SW 1271 (cell line): Measurements from ENCODE around the gene TOM1.
A peak's percentile ranks its signal among the peaks of the same experiment; 100 is the strongest.

Experiments used
- DNase-seq, 2 experiments: peaks; one replicate each; lab custom pipeline; 2025; lab: John Stamatoyannopoulos, UW

Gene TOM1

GRCh38 chr22:35299673-35300499, at the start of gene TOM1:
TOM1 (plus strand) TSS chr22:35299894; CDS start chr22:35299929, 35 bp downstream.
- DNase-seq: peak; percentile 84 to 95

DNA sequence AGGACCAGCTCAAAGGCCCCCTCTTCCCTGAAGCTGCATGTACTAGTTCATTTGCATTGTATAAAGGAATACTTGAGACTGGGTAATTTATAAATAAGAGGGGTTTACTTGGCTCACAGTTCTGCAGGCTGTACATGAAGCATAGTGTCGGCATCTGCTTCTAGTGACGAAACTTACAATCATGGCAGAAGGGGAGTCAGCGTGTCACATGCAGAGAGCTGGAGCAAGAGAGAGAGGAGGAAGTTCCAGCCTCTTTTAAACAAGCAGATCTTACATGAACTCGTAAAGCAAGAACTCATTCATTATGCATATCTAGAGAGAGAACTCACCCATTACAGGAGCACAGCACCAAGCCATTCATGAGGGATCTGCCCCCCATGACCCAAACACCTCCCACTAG, 49.5 kb upstream of the TOM1 start:
- DNase-seq: no peak

- DNase-seq: no peak
Observed at GRCh38 chr22:35253946-35254345, 45.7 kb upstream of the TOM1 start.

- DNase-seq: no peak
Observed at GRCh38 chr22:35257002-35257320, 42.7 kb upstream of the TOM1 start.

- DNase-seq: peak; percentile 52 to 67
Observed at GRCh38 chr22:35257321-35258190, 42.1 kb upstream of the TOM1 start, which contains the start of gene HMGXB4. HMGXB4 (plus strand) TSS chr22:35257493; CDS start chr22:35262391, 4,898 bp downstream.

GRCh38 chr22:35258191-35258988, 41.3 kb upstream of the TOM1 start:
- DNase-seq: no peak

- no peak for DNase-seq
Observed at GRCh38 chr22:35264986-35265385, 34.7 kb upstream of the TOM1 start.

- no peak for DNase-seq
Observed at GRCh38 chr22:35266277-35266676, 33.4 kb upstream of the TOM1 start.

- no peak for DNase-seq
Observed at GRCh38 chr22:35269630-35270029, 30.1 kb upstream of the TOM1 start.

DNA sequence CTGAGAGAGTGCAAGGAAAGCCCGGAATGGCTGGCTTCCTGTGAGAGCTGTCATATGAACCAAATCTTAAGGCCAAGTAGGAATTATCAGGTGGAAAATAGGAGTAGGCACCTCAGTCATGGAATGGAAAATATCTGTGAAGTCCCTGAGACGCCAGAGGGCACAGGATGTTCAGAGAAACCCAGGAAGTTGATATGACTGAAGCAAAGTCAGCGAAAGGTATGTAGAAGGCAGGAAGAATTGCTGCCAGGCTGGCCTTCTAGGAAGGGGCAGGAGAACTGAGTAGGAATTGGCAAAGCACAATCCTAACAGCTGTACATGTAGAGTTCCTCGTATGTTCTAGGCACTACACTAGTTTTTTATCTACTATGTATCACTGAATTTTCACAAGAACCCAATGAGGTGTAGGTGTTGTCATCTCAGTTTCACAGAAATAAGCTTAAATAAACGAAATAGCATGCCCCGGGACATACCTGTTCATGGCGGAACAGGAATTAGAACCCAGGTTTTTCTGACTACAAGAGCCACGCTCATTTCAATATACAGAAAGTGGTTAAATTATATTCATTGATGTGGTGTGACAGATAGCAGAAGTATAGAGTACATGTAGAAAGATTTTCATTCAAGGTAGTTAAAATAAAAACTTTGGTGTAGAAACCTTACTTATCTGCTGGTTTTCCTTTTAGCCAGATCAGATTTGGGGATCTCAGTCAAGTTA, 25.4 kb upstream of the TOM1 start:
- peak in 1 of 2 experiments; percentile 15 for DNase-seq

GRCh38 chr22:35275580-35275979, 24.1 kb upstream of the TOM1 start:
- DNase-seq: peak in 1 of 2 experiments; percentile 2

DNA sequence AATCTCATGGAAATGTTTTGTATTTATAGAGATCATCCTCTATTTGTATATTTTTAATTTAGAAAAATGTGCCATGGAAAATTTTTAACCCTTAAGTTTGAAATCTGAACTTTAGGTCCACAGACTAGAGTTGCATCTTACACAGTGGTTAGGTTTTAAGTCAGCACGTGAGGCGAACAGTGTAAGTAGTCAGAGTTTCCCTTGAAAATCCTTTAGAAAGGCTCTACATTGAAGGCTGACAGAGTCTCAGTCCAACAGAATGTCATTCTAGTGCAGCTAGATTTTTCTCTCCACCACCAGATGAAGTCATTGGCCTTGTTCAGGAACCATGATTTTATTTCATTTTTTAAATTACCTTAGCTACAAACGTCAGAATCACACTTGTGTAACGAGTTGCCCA, 23.7 kb upstream of the TOM1 start:
- no peak for DNase-seq

DNA sequence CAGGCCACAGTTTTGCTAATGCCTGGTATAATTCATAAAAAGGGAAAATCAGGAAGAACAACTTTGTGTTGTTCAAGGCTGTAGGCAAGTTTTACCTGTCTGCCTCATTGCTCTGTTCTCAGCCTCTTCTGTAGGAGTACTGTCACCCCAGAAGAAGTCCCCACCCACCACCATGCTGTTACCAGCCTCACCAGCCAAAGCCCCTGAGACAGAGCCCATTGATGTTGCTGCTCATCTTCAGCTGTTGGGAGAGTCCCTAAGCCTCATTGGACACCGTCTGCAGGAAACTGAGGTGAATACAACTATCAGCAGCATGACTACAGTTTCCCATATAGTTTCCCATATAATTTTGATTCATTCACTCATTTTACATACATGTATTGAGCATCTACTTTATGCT, 11.6 kb upstream of the TOM1 start:
- DNase-seq: no peak

DNA sequence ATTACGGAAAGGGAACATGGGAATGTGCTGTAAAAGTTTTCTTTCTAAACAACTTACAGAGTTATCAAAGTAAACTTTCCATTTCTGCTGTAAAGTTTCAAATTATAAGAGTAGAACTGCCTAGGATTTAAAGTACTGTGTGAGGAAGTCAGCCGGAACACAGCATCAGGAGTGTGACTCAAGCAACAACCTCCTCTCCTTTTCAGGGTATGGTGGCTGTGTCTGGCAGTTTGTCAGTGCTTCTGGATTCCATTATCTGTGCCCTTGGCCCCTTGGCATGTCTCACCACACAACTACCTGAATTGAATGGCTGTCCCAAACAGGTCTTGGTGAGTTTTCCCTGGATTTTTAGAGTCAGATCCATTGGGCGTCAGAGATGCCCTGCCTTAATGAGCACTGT, 6.9 kb upstream of the TOM1 start:
- no peak for DNase-seq

DNA sequence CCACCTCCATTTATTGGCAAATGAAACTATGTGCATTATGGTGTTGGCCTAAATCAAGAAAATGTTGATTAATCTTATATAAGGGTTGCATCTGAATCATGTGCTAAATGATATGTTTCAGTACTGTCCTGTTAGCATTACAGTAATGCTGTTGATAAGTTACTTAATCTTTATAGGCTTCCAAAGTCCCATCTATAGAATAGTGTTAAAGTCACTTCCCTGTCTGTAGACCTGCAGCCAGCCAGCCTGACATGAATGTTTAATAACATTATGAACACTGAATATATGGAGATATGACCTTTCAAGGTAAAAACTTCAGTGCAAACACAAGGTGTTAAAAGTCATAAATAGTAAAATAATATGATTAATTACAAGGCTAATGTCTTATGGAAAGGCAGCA, 3.6 kb upstream of the TOM1 start:
- DNase-seq: no peak

DNA sequence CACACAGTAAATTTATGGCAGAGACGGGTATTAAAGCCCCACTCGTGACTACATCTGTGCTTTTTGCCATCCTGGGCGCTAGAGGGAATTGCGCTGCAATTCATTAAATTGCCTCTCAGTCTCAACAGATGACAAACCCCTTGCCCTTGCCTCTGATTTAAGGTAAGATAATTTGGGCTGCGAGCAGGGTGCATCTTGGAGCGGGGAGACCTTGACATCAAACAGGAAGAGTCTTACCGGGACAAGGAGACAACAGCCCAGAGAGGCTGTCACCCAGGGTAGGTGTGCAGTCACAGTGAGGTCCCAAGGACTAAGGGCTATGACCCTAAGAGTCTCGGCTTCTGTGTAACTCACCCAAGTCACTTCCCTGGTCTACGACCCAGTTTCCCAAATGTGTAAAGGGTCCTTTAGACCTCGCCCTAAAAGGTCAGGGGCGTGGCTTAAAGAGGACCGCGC, 449 bp upstream of the TOM1 start:
- DNase-seq: peak in 1 of 2 experiments; percentile 34

DNA sequence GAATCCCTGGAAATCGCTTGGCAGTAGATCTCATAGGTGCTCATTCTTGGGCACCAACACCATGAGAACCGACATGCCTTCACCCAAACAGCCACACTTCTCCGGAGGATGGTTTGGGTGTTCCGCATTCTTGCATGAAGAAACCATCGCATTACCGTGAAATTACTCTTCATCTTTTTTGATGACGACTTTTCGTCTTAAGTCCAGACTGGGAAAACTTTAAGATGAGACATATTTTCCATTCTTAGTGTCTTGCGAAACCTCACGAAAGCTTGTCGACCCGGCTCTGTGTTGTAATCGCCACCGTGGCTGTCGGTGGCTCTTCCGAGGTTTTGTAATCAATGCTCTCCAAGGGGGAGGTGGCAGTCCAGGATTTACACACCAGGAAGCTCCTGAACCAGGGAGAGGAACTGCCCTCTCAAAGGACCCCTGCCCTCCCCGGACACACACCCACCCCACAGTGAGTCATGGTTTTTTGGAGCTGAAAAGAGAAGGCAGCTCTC, 1.7 kb downstream of the TOM1 start:
- peak; percentile 26 to 51 for DNase-seq

GRCh38 chr22:35303029-35303624, 3.4 kb downstream of the TOM1 start:
- no peak for DNase-seq

- no peak for DNase-seq
Observed at GRCh38 chr22:35305525-35306070, 5.9 kb downstream of the TOM1 start.

DNA sequence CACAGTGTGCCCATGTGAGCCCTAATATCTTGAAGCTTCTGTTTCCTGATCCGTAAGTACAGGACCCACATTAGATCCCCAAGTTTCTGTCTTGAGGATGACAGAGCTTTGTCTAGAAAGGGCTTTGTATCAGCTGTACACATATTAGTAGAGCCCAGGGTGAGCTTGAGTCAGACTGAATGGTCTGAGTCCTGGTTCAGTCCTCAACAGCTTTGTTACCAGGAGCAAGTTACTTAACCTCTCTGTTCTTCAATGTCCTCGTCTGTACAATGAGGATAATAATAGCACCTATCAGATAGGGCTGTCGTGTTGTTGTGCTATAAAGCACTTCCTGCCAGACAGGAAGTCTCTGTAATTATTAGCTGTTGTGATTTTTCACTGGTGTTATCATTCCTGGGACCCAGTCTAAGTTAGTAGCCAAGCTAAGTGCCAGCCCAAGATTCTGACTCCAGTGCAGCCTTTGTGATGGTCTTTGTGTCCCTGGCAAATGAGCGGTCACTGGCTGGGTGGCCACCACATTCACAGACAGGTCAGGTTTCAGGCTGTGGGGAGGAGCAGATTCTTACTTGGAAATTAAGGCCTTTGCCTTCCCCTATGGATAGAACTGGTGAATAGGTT, 6.8 kb downstream of the TOM1 start:
- DNase-seq: no peak
